ENCODE measurements around the gene PDE6H. TPM values are rescaled to one million over a fixed set of nuclear protein-coding genes. Genes with fewer than 3 reads are reported as not detected.

Gene PDE6H
- total and polyA plus RNA-seq, 10 of the 15 experiments (the other 5 are each of a cell fraction or from before 2014, with no cell fraction given), result 0.16 TPM; not detected in 9

DNA sequence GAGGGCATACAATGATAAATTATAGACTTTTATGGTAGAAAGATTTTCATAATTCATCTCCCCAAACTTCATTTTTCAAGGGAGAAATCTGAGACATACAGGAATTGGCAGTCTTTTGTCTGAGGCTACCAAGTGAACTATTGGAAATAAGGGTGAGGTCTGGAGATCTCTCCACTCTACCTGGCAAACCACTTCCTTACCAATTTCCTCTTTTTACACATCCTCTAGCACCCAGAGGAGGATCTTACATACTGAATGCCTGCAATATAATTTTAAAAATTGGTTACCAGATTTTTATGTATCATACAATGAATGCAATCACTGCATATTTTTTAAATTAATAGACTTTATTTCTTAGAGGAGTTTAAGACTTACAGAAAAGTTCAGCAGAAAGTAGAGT, 6.6 kb downstream of the PDE6H start:
- H3K4me3 ChIP-seq, result no peak overlapping the region
- intact Hi-C loops (cut with micrococcal nuclease; ENCODE audit: unreplicated experiment), result no loop called here

GRCh38 chr12:14981049-14981448, 8.2 kb downstream of the PDE6H start:
- CTCF ChIA-PET, result interaction anchor here (1.1 to 1.4 kb wide), 5 partner anchors 19 to 176 kb away, joined by 3 to 6 read pairs (median 3); partner anchors contain the start of gene ERP27
- H2AFZ ChIP-seq (ENCODE audit: control insufficient read depth, low read depth, low read length), result no peak overlapping the region
- POLR2A ChIA-PET, result interaction anchor here (1.2 kb wide), 1 partner anchor 13 kb away, joined by 3 read pairs; no protein-coding TSS in a partner anchor
- no peaks in the 10 kb centered on the region for H3K36me3 ChIP-seq (ENCODE audit: control insufficient read depth in 2 of 2, insufficient read depth in 2 of 2, low read length in 1 of 2)
- FAIRE-seq (no peak), ATAC-seq (peak; percentile 81), DNase-seq (ENCODE audit: low read depth, low spot score) (no peak)
- H3K4me3 ChIP-seq, result no peak overlapping the region
- no peaks in the 10 kb centered on the region; the same call in 2 of the 3 replicates for H3K9me3 ChIP-seq (replicated peaks; ENCODE audit: control insufficient read depth, insufficient read depth, low read length)
- H3K4me1 ChIP-seq (ENCODE audit: control insufficient read depth, insufficient read depth, low read length), result peaks cover 11% of the 10 kb centered on the region
- no peaks in the 10 kb centered on the region for H3K79me2 ChIP-seq (ENCODE audit: control insufficient read depth, insufficient read depth, low read length)
- H3K27ac ChIP-seq (ENCODE audit: control insufficient read depth, insufficient read depth), result no peak overlapping the region
- no peak overlapping the region for H3K4me2 ChIP-seq (ENCODE audit: control insufficient read depth, insufficient read depth)
- H3K9ac ChIP-seq (ENCODE audit: control insufficient read depth, insufficient read depth, low read length), result no peak overlapping the region
- 88% methylated on average over 2 of the region's 2 CpGs for WGBS (ENCODE audit: insufficient coverage, insufficient replicate concordance, low lambda C conversion rate, missing lambda C conversion rate)
- no TSS peak for BruUV-seq (replicated peaks)
- RAD21 ChIA-PET (ENCODE audit: unreplicated experiment), result interaction anchor here (1.1 to 1.4 kb wide), 5 partner anchors 9 to 171 kb away, joined by 3 read pairs; no protein-coding TSS in a partner anchor
- in situ Hi-C loops (cut with MboI), result loop anchor here (10.0 kb wide), 1 partner anchor 356 kb away; no protein-coding TSS in a partner anchor
- H4K20me1 ChIP-seq (ENCODE audit: control insufficient read depth, insufficient read depth), result no peaks in the 10 kb centered on the region
- H3K27me3 ChIP-seq (replicated peaks in 1 of 2; ENCODE audit: control insufficient read depth in 2 of 2, insufficient read depth in 2 of 2, low read length in 1 of 2), result no peaks in the 10 kb centered on the region
- intact Hi-C loops (cut with micrococcal nuclease; ENCODE audit: unreplicated experiment), result no loop called here
- SMC1A ChIA-PET (ENCODE audit: uncharacterized antibody, unreplicated experiment), result interaction anchor here (0.8 to 2.7 kb wide), 8 partner anchors 9 to 43 kb away, joined by 3 to 14 read pairs (median 4); partner anchors contain the start of genes ARHGDIB and ERP27
- TF ChIP-seq CREB1 (IDR thresholded peaks at IDR 0.05; ENCODE audit: low read depth), result no peak; the same call in 1 of the 2 replicates
- TF ChIP-seq DPF2 (IDR thresholded peaks at IDR 0.05), result 0 out of 2 replicates have a peak, but pooled peaks have one; percentile 23
- TF ChIP-seq SUZ12 (IDR thresholded peaks at IDR 0.05; ENCODE audit: unreplicated experiment), result no peak
- no peak for TF ChIP-seq ATF2 (IDR thresholded peaks at IDR 0.05; ENCODE audit: low read length)
- no peak for TF ChIP-seq ZNF622 (IDR thresholded peaks at IDR 0.05)
- no peak for TF ChIP-seq HCFC1 (IDR thresholded peaks at IDR 0.05; ENCODE audit: low read length)
- TF ChIP-seq CHD1 (IDR thresholded peaks at IDR 0.05; ENCODE audit: low read depth, low read length), result no peak
- TF ChIP-seq NKRF (conservative IDR thresholded peaks at IDR 0.05), result no peak
- no peak for TF ChIP-seq EGR1 (IDR thresholded peaks at IDR 0.05; ENCODE audit: borderline replicate concordance in 1 of 2, low read depth in 2 of 2, low read length in 2 of 2)
- TF ChIP-seq RB1 (IDR thresholded peaks at IDR 0.05; ENCODE audit: borderline replicate concordance), result no peak
- TF ChIP-seq MXI1 (IDR thresholded peaks at IDR 0.05; ENCODE audit: low read depth, low read length), result no peak

More for the DNA sequence above, 6.6 kb downstream of the PDE6H start:
- no peak overlapping the region for H3K9ac ChIP-seq (ENCODE audit: control insufficient read depth, insufficient read depth, low read length)
- no peaks in the 10 kb centered on the region; the same call in 2 of the 3 replicates for H3K9me3 ChIP-seq (replicated peaks; ENCODE audit: control insufficient read depth, insufficient read depth, low read length)
- H4K20me1 ChIP-seq (ENCODE audit: control insufficient read depth, insufficient read depth), result no peaks in the 10 kb centered on the region
- H3K4me2 ChIP-seq (ENCODE audit: control insufficient read depth, insufficient read depth), result no peak overlapping the region
- in situ Hi-C loops (cut with MboI), result no loop called here
- ChIA-PET CTCF (interaction anchor here (1.4 kb wide), 2 partner anchors 17 to 31 kb away, joined by 3 read pairs; no protein-coding TSS in a partner anchor), RAD21 (ENCODE audit: unreplicated experiment) (no interaction called here), SMC1A (ENCODE audit: uncharacterized antibody, unreplicated experiment) (interaction anchor here (1.1 to 2.7 kb wide), 5 partner anchors 11 to 35 kb away, joined by 3 to 14 read pairs (median 7); partner anchors contain the start of gene ARHGDIB), POLR2A (interaction anchor here (1.3 kb wide), 1 partner anchor 23 kb away, joined by 4 read pairs; no protein-coding TSS in a partner anchor)
- H3K27ac ChIP-seq (ENCODE audit: control insufficient read depth, insufficient read depth), result no peak overlapping the region
- ATAC-seq (peak; percentile 40; the same call in 1 of the 3 replicates), DNase-seq (ENCODE audit: low read depth, low spot score) (no peak), FAIRE-seq (no peak)
- no peaks in the 10 kb centered on the region for H3K79me2 ChIP-seq (ENCODE audit: control insufficient read depth, insufficient read depth, low read length)
- TF ChIP-seq RFX5 (IDR thresholded peaks at IDR 0.05; ENCODE audit: low read depth, low read length) (no peak), SPI1 (IDR thresholded peaks at IDR 0.05; ENCODE audit: borderline replicate concordance, insufficient read depth, low read depth, low read length) (0 out of 2 replicates have a peak, but pooled peaks have one; percentile 11)
- H3K4me1 ChIP-seq (ENCODE audit: control insufficient read depth, insufficient read depth, low read length), result peaks cover 11% of the 10 kb centered on the region
- no TSS peak for BruUV-seq (replicated peaks)
- H3K36me3 ChIP-seq (ENCODE audit: control insufficient read depth in 2 of 2, insufficient read depth in 2 of 2, low read length in 1 of 2), result no peaks in the 10 kb centered on the region
- no peak overlapping the region for H2AFZ ChIP-seq (ENCODE audit: control insufficient read depth, low read depth, low read length)
- no peaks in the 10 kb centered on the region for H3K27me3 ChIP-seq (replicated peaks in 1 of 2; ENCODE audit: control insufficient read depth in 2 of 2, insufficient read depth in 2 of 2, low read length in 1 of 2)
